Endodermal cell (in vitro differentiated cells): ENCODE measurements around the gene ADNP. TPM values are rescaled to one million over a fixed set of nuclear protein-coding genes. Genes with fewer than 3 reads are reported as not detected.

Experiments
- DNase-seq: peaks from one replicate; pipeline ENCODE4 v3.0.0-alpha.2; 2017
- H3K27ac ChIP-seq: 2 replicates; pipeline ENCODE4 v1.5.1; 2013; ENCODE audit warnings: mild to moderate bottlenecking, low read depth, low read length, moderate library complexity
- H3K27me3 ChIP-seq: 2 replicates; pipeline ENCODE4 v1.6.1; 2013; ENCODE audit warnings: mild to moderate bottlenecking, low read length, moderate library complexity; ENCODE audit not compliant: insufficient read depth, control insufficient read depth, poor library complexity, severe bottlenecking
- H3K36me3 ChIP-seq: 2 replicates; pipeline ENCODE4 v1.7.0; 2013; ENCODE audit warnings: mild to moderate bottlenecking, low read length, moderate library complexity; ENCODE audit not compliant: control insufficient read depth, insufficient read depth
- H3K4me1 ChIP-seq: one replicate; pipeline ENCODE4 v1.7.0; 2013; ENCODE audit warnings: low read length; ENCODE audit not compliant: control insufficient read depth, insufficient read depth
- H3K4me3 ChIP-seq: 2 replicates; pipeline ENCODE4 v1.5.1; 2013; ENCODE audit warnings: mild to moderate bottlenecking, low read length, moderate library complexity
- H3K9ac ChIP-seq: 2 replicates; pipeline ENCODE4 v1.6.1; 2013; ENCODE audit warnings: mild to moderate bottlenecking, low read length, moderate library complexity; ENCODE audit not compliant: poor library complexity, severe bottlenecking; ENCODE audit errors: extremely low read depth
- H3K9me3 ChIP-seq: 2 replicates; pipeline ENCODE4 v1.6.1; 2013; ENCODE audit warnings: mild to moderate bottlenecking, low read length, moderate library complexity; ENCODE audit not compliant: control insufficient read depth
- H3K27ac Mint-ChIP-seq: 2 replicates; pipeline ENCODE4 v1.8.0; 2020; ENCODE audit warnings: mixed read lengths
- H3K27me3 Mint-ChIP-seq: 2 replicates; pipeline ENCODE4 v1.8.0; 2021; ENCODE audit warnings: mild to moderate bottlenecking, mixed read lengths; ENCODE audit not compliant: insufficient read depth
- H3K36me3 Mint-ChIP-seq: 2 replicates; pipeline ENCODE4 v1.8.0; 2020; ENCODE audit warnings: low read depth, mixed read lengths
- H3K4me1 Mint-ChIP-seq: 2 replicates; pipeline ENCODE4 v1.8.0; 2020; ENCODE audit warnings: mixed read lengths
- H3K4me3 Mint-ChIP-seq: 2 replicates; pipeline ENCODE4 v1.8.0; 2020; ENCODE audit warnings: mild to moderate bottlenecking, moderate library complexity, mixed read lengths
- H3K9me3 Mint-ChIP-seq: 2 replicates; pipeline ENCODE4 v1.8.0; 2020; ENCODE audit warnings: mild to moderate bottlenecking, mixed read lengths
- CTCF ChIP-seq: fragments of 200-600 bp; sonication (generic); conservative IDR thresholded peaks from 2 replicates; pipeline ENCODE4 v1.5.0; 2021; ENCODE audit warnings: antibody characterized with exemption, mild to moderate bottlenecking
- WGBS, 2 experiments: methylation state at CpG; one replicate each; pipeline versions ENCODE4 v1.1.5 to v1.1.7; 2013; ENCODE audit warnings: missing lambda C conversion rate in 2 of 2, mixed read lengths in 1 of 2; ENCODE audit not compliant: insufficient coverage in 1 of 2, insufficient read length in 1 of 2; 5-methylcytosine and 5-hydroxymethylcytosine counted together
- total RNA-seq, 2 donors: library from RNA; stranded (reverse); fragmentation: NEBNext Ultra II Directional in 1 of 2; extraction: Animal tissue kit (Norgen Biotek cat#: 25700) in 1 of 2; gene quantifications; 2 replicates in 1 of 2; 3 replicates in 1 of 2; pipeline ENCODE4 v1.2.1, GENCODE V29; 2021

The ADNP gene
- total RNA-seq, 2 donors from 2014 or later, result 136 to 152 TPM

GRCh38 chr20:50862546-50862945, 68.7 kb downstream of the ADNP start:
- no peak for TF ChIP-seq CTCF
- H3K9ac ChIP-seq, result no peak overlapping the region
- H3K4me1 ChIP-seq, result no peaks in the 10 kb centered on the region
- H3K27me3 ChIP-seq, result no peaks in the 10 kb centered on the region
- Mint-ChIP-seq H3K27ac (no peak overlapping the region), H3K4me1 (no peaks in the 10 kb centered on the region), H3K36me3 (no peaks in the 10 kb centered on the region), H3K4me3 (no peak overlapping the region), H3K27me3 (no peaks in the 10 kb centered on the region), H3K9me3 (no peaks in the 10 kb centered on the region)
- H3K36me3 ChIP-seq, result no peaks in the 10 kb centered on the region
- H3K27ac ChIP-seq, result peak overlapping the region; percentile 36
- no peaks in the 10 kb centered on the region for H3K9me3 ChIP-seq
- WGBS, 2 experiments, result 62% methylated on average over 3 of the region's 3 CpGs; no CpG with 5 or more reads in 1 of the 2 experiments
- no peak overlapping the region for H3K4me3 ChIP-seq
- peak; percentile 70 for DNase-seq

GRCh38 chr20:50861012-50861411, 70.2 kb downstream of the ADNP start:
- H3K4me1 Mint-ChIP-seq, result peaks cover 5% of the 10 kb centered on the region
- Histone ChIP-seq H3K9me3 (no peaks in the 10 kb centered on the region), H3K4me1 (peaks cover 7% of the 10 kb centered on the region), H3K27ac (no peak overlapping the region), H3K9ac (no peak overlapping the region), H3K4me3 (no peak overlapping the region), H3K27me3 (no peaks in the 10 kb centered on the region), H3K36me3 (no peaks in the 10 kb centered on the region)
- H3K36me3 Mint-ChIP-seq, result no peaks in the 10 kb centered on the region
- no peaks in the 10 kb centered on the region for H3K9me3 Mint-ChIP-seq
- no peak overlapping the region for H3K4me3 Mint-ChIP-seq
- no peak for TF ChIP-seq CTCF
- peak; percentile 61 for DNase-seq
- H3K27ac Mint-ChIP-seq, result peak overlapping the region; percentile 53
- H3K27me3 Mint-ChIP-seq, result no peaks in the 10 kb centered on the region
- 86 to 97% methylated on average over 8 to 12 of the region's 12 CpGs for WGBS, 2 experiments

- no peaks in the 10 kb centered on the region for H3K27me3 ChIP-seq
- Mint-ChIP-seq H3K36me3 (no peaks in the 10 kb centered on the region), H3K4me1 (peaks cover 9% of the 10 kb centered on the region), H3K27ac (no peak overlapping the region), H3K9me3 (no peaks in the 10 kb centered on the region), H3K4me3 (no peak overlapping the region), H3K27me3 (no peaks in the 10 kb centered on the region)
- H3K9me3 ChIP-seq, result no peaks in the 10 kb centered on the region
- no peaks in the 10 kb centered on the region for H3K36me3 ChIP-seq
- H3K4me1 ChIP-seq, result peaks cover 13% of the 10 kb centered on the region
- no peak overlapping the region for H3K4me3 ChIP-seq
- no peak overlapping the region for H3K9ac ChIP-seq
- TF ChIP-seq CTCF, result no peak
- H3K27ac ChIP-seq, result no peak overlapping the region
- DNase-seq, result no peak
- WGBS, 2 experiments, result 92 to 96% methylated on average over 6 to 10 of the region's 10 CpGs
Observed at GRCh38 chr20:50859161-50859560, 72.1 kb downstream of the ADNP start.
